HG02852 (cell line): ENCODE measurements around the gene ENDOU.
A peak's percentile ranks its signal among the peaks of the same experiment; 100 is the strongest.

Source experiments
- ATAC-seq: cut with Tn5 transposase; IDR thresholded peaks from one replicate; pipeline ENCODE4 v1.9.1; 2021; ENCODE audit warnings: mild to moderate bottlenecking, moderate library complexity; ENCODE audit not compliant: unreplicated experiment

ENDOU gene

GRCh38 chr12:47757840-47758583 lies 32.7 kb upstream of the ENDOU start:
- no peak for ATAC-seq

- no peak for ATAC-seq
Observed at GRCh38 chr12:47757364-47757839, 32.1 kb upstream of the ENDOU start.

- peak; percentile 81 for ATAC-seq
Observed at GRCh38 chr12:47755655-47756562, 30.6 kb upstream of the ENDOU start.

- peak; percentile 4 for ATAC-seq
Observed at GRCh38 chr12:47754881-47755280, 29.6 kb upstream of the ENDOU start.

- ATAC-seq = no peak
Observed at GRCh38 chr12:47754126-47754525, 28.8 kb upstream of the ENDOU start.

GRCh38 chr12:47753021-47754001 lies 28.0 kb upstream of the ENDOU start:
- ATAC-seq = no peak

- ATAC-seq = no peak
Observed at GRCh38 chr12:47752552-47752951, 27.3 kb upstream of the ENDOU start.

GRCh38 chr12:47752121-47752520 lies 26.8 kb upstream of the ENDOU start:
- ATAC-seq = no peak

- no peak for ATAC-seq
Observed at GRCh38 chr12:47751561-47751960, 26.3 kb upstream of the ENDOU start.

- ATAC-seq = no peak
Observed at GRCh38 chr12:47750916-47751470, 25.7 kb upstream of the ENDOU start.

- ATAC-seq = no peak
Observed at GRCh38 chr12:47750229-47750798, 25.0 kb upstream of the ENDOU start.

- no peak for ATAC-seq
Observed at GRCh38 chr12:47748899-47749298, 23.6 kb upstream of the ENDOU start.

GRCh38 chr12:47748507-47748828 lies 23.2 kb upstream of the ENDOU start:
- no peak for ATAC-seq

- no peak for ATAC-seq
Observed at GRCh38 chr12:47747596-47748506, 22.6 kb upstream of the ENDOU start.

GRCh38 chr12:47747126-47747525 lies 21.8 kb upstream of the ENDOU start:
- ATAC-seq = no peak

- ATAC-seq = no peak
Observed at GRCh38 chr12:47746523-47746922, 21.2 kb upstream of the ENDOU start.

GRCh38 chr12:47746073-47746472 lies 20.8 kb upstream of the ENDOU start:
- ATAC-seq = no peak

GRCh38 chr12:47745485-47746041 lies 20.3 kb upstream of the ENDOU start:
- no peak for ATAC-seq
